ENCODE data around the gene DUSP16. TPM values are rescaled to one million over a fixed set of nuclear protein-coding genes. Genes with fewer than 3 reads are reported as not detected.

DUSP16 gene
- total RNA-seq, 1 experiment from 2014 or later = 51.9 TPM

- H3K27ac Mint-ChIP-seq = peak overlapping the region; percentile 58
- no peak for ATAC-seq
- ChIA-PET CTCF (no interaction called here), POLR2A (no interaction called here)
- TF ChIP-seq TCF7 (CRISPR knock-in tag; IDR thresholded peaks at IDR 0.05; ENCODE audit: low read depth) = no peak
- TF ChIP-seq, protein P1, sequence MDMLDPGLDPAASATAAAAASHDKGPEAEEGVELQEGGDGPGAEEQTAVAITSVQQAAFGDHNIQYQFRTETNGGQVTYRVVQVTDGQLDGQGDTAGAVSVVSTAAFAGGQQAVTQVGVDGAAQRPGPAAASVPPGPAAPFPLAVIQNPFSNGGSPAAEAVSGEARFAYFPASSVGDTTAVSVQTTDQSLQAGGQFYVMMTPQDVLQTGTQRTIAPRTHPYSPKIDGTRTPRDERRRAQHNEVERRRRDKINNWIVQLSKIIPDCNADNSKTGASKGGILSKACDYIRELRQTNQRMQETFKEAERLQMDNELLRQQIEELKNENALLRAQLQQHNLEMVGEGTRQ (CRISPR knock-in tag; IDR thresholded peaks at IDR 0.05) = no peak
- no peak for TF ChIP-seq ZNF396 (CRISPR knock-in tag; IDR thresholded peaks at IDR 0.05; ENCODE audit: borderline replicate concordance)
- TF ChIP-seq, protein P2, sequence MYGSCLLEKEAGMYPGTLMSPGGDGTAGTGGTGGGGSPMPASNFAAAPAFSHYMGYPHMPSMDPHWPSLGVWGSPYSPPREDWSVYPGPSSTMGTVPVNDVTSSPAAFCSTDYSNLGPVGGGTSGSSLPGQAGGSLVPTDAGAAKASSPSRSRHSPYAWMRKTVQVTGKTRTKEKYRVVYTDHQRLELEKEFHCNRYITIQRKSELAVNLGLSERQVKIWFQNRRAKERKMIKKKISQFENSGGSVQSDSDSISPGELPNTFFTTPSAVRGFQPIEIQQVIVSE (CRISPR knock-in tag; IDR thresholded peaks at IDR 0.05; ENCODE audit: borderline replicate concordance) = no peak
- TF ChIP-seq ZNF317 (CRISPR knock-in tag; IDR thresholded peaks at IDR 0.05; ENCODE audit: borderline replicate concordance, low read depth) = no peak
- TF ChIP-seq USF1 (CRISPR knock-in tag; IDR thresholded peaks at IDR 0.05) = no peak
- TF ChIP-seq NR2C2 (CRISPR knock-in tag; IDR thresholded peaks at IDR 0.05) = no peak
- TF ChIP-seq, protein P3, sequence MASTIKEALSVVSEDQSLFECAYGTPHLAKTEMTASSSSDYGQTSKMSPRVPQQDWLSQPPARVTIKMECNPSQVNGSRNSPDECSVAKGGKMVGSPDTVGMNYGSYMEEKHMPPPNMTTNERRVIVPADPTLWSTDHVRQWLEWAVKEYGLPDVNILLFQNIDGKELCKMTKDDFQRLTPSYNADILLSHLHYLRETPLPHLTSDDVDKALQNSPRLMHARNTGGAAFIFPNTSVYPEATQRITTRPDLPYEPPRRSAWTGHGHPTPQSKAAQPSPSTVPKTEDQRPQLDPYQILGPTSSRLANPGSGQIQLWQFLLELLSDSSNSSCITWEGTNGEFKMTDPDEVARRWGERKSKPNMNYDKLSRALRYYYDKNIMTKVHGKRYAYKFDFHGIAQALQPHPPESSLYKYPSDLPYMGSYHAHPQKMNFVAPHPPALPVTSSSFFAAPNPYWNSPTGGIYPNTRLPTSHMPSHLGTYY (CRISPR knock-in tag; IDR thresholded peaks at IDR 0.05) = no peak
- no peak for TF ChIP-seq TEAD4 (CRISPR knock-in tag; IDR thresholded peaks at IDR 0.05)
- no peak for TF ChIP-seq NFATC4 (CRISPR knock-in tag; IDR thresholded peaks at IDR 0.05)
- TF ChIP-seq ELF4 (CRISPR knock-in tag; IDR thresholded peaks at IDR 0.05; ENCODE audit: low read depth) = no peak
- TF ChIP-seq, protein P4, sequence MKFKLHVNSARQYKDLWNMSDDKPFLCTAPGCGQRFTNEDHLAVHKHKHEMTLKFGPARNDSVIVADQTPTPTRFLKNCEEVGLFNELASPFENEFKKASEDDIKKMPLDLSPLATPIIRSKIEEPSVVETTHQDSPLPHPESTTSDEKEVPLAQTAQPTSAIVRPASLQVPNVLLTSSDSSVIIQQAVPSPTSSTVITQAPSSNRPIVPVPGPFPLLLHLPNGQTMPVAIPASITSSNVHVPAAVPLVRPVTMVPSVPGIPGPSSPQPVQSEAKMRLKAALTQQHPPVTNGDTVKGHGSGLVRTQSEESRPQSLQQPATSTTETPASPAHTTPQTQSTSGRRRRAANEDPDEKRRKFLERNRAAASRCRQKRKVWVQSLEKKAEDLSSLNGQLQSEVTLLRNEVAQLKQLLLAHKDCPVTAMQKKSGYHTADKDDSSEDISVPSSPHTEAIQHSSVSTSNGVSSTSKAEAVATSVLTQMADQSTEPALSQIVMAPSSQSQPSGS (CRISPR knock-in tag; IDR thresholded peaks at IDR 0.05; ENCODE audit: borderline replicate concordance, low read depth) = no peak
- no peak for TF ChIP-seq IRF1 (CRISPR knock-in tag; IDR thresholded peaks at IDR 0.05)
- no peak for TF ChIP-seq ZNF425 (CRISPR knock-in tag; conservative IDR thresholded peaks at IDR 0.05)
- TF ChIP-seq MAX (CRISPR knock-in tag; IDR thresholded peaks at IDR 0.05) = no peak
- no peak for TF ChIP-seq SMAD4 (CRISPR knock-in tag; IDR thresholded peaks at IDR 0.05)
- TF ChIP-seq TP53 (CRISPR knock-in tag; IDR thresholded peaks at IDR 0.05) = no peak
- no peak for TF ChIP-seq ESRRA (CRISPR knock-in tag; IDR thresholded peaks at IDR 0.05; ENCODE audit: borderline replicate concordance)
- peaks cover 47% of the 10 kb centered on the region for H3K4me1 Mint-ChIP-seq
- H3K9me3 Mint-ChIP-seq = no peaks in the 10 kb centered on the region
- DNase-seq (ENCODE audit: low spot score) = no peak
- no peak overlapping the region for H3K4me3 Mint-ChIP-seq
- peaks cover 6% of the 10 kb centered on the region; the same call in 1 of the 2 replicates for H3K36me3 Mint-ChIP-seq
- H3K27me3 Mint-ChIP-seq (ENCODE audit: low read depth) = no peaks in the 10 kb centered on the region
Observed at GRCh38 chr12:12529783-12530421, 32.8 kb downstream of the DUSP16 start.

Data from WTC11 (cell line).